RWPE1 (cell line): ENCODE results near the gene NFATC1.
"Not testable (repeated sequence)": the region's sequence is repeated elsewhere in the genome, so short reads cannot be mapped to it uniquely, and the experiment has no call there.

Experiments
- CTCF ChIA-PET: fragments of 350-600 bp; sonication (Branson Sonifier 250); formaldehyde crosslinking; extraction: SDS; loops from one replicate; lab custom pipeline; 2021; lab: Yijun Ruan, JAX
- POLR2A ChIA-PET: fragments of 400-600 bp; formaldehyde crosslinking; extraction: SDS; loops from one replicate; lab custom pipeline; 2020; ENCODE audit warnings: antibody characterized with exemption; ENCODE audit not compliant: low non-redundant PET; lab: Yijun Ruan, JAX
- DNase-seq: peaks from one replicate; pipeline ENCODE4 v3.0.0; 2012; ENCODE audit warnings: low spot score
- H3K27ac ChIP-seq: fragments of 450-650 bp; 2 replicates; pipeline ENCODE4 v1.5.1; 2017
- TF ChIP-seq, protein P1 (sequence below): fragments of 450-650 bp; conservative IDR thresholded peaks from 2 replicates; pipeline ENCODE4 v1.5.1; 2017; ENCODE audit warnings: low read depth, mild to moderate bottlenecking

NFATC1 gene

DNA sequence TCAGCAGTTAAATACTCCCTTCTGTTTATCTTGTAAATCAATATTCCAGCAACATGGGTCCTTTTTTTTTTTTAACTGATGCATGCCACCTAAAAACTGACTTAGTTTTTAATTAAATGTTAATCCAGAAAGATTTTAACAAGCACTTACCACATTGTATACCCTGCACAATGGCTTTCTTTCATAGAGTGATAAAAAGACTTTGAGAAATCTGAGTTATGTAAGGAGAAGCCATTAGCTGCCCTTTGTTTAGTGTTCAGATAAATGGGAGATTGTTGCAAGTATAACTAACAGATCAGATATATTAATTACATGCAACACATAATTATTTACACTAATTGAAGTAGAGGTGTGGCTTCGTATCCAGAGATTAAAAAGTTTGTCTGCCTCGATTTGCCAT is 22.7 kb upstream of the NFATC1 start:
- no peak for DNase-seq
- POLR2A ChIA-PET: interaction anchor here (0.7 kb wide), 1 partner anchor 441 kb away, joined by 3 read pairs; no protein-coding TSS in a partner anchor
- CTCF ChIA-PET: no interaction called here
- TF ChIP-seq, protein P1, sequence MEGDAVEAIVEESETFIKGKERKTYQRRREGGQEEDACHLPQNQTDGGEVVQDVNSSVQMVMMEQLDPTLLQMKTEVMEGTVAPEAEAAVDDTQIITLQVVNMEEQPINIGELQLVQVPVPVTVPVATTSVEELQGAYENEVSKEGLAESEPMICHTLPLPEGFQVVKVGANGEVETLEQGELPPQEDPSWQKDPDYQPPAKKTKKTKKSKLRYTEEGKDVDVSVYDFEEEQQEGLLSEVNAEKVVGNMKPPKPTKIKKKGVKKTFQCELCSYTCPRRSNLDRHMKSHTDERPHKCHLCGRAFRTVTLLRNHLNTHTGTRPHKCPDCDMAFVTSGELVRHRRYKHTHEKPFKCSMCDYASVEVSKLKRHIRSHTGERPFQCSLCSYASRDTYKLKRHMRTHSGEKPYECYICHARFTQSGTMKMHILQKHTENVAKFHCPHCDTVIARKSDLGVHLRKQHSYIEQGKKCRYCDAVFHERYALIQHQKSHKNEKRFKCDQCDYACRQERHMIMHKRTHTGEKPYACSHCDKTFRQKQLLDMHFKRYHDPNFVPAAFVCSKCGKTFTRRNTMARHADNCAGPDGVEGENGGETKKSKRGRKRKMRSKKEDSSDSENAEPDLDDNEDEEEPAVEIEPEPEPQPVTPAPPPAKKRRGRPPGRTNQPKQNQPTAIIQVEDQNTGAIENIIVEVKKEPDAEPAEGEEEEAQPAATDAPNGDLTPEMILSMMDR: no peak
- no peak overlapping the region for H3K27ac ChIP-seq

DNA sequence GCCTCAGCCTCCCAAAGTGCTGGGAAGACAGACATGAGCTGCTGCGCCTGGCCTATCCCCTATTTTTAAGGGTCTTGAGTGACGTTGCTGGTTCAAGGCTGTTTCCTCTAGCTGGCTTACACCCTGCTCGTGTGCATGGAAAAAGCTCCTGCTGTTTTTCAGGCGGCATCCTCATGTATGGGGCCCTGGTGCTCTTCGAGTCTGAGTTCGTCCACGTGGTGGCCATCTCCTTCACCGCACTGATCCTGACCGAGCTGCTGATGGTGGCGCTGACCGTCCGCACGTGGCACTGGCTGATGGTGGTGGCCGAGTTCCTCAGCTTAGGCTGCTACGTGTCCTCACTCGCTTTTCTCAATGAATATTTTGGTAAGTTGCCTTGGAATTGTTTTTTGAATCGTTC is 22.0 kb upstream of the NFATC1 start:
- no peak for DNase-seq
- no peak overlapping the region for H3K27ac ChIP-seq
- CTCF ChIA-PET: no interaction called here
- POLR2A ChIA-PET: no interaction called here
- TF ChIP-seq, protein P1: no peak

DNA sequence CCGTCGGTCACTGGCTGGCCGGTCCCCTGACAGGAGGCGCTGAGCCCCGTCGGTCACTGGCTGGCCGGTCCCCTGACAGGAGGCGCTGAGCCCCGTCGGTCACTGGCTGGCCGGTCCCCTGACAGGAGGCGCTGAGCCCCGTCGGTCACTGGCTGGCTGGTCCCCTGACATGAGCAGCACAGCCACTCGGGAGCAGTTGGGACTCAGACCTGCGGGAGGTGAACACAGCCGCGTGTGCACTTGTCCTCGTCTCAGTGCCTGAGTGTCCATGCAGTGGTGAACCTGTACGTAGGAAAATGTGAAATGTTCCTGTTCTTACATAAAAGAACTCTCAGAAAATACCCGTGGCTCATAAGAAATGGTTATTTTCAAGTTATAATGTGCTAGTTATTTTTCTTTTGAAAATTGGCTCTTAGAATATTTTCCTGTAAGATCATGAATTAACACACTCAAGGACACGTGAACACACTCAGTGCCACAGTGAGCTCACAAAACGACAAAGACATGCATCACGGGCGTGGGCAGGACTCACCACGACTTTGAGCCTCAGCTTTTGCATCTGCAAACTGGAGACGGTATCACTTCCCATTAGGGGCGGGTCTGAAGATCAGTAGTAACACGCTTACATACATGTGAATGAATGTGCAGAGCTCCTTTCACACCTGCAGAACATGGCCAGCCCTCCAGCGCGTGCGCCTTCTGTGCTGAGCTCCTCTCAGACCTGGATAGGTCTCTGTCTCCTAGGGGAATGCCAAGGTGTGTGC is 21.1 kb upstream of the NFATC1 start:
- H3K27ac ChIP-seq: no peak overlapping the region
- TF ChIP-seq, protein P1: no peak
- DNase-seq: no peak
- ChIA-PET CTCF (no interaction called here), POLR2A (no interaction called here)

DNA sequence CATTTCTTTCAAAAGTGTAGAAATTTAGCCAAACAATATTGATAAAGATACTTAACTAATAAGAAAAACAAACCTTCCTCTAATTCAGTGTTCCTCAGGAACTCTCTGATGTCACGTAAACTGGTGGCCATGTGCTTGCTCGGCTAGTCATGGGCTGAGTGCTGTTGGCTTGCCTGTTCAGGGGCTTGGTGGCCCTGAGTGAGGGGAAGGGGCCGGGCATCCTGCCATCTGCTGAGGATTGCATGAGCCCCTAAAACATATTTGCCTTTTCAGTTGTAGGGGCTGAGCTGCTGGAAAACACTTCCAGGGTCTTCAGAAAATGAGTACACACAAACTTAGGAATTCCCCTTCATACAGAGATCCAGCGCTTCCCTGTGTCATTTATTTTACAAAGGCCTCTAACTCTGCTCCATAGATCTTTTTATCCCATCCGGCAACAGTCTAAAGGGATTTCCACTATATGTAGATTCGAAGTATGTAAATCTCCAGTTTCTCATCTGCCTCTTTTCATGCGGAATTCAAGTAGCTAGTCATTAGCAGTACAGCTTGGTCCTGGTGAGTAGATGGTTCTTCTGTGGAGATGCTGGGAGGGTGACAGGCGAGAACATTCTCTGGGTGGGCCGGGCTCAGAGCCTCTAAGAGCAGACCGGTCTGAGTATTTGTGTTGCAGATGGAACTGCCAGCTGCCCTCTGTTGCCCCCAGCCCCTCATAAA is 20.1 kb upstream of the NFATC1 start:
- CTCF ChIA-PET: interaction anchor here (0.9 kb wide), 1 partner anchor 214 kb away, joined by 3 read pairs; no protein-coding TSS in a partner anchor

DNA sequence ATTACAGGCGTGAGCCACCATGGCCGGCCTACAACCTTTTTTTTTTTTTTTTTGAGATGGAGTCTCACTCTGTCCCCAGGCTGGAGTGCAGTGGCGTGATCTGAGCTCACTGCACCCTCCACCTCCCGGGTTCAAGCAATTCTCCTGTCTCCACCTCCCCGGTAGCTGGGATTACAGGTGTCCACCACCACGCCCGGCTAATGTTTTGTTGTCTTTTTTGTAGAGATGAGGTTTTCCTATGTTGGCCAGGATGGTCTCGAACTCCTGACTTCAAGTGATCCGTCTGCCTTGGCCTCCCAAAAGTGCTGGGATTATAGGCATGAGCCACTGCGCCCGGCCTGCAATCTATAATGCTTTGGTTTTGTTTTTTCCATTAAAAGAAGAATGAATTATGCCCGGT is 19.1 kb upstream of the NFATC1 start:
- DNase-seq, H3K27ac ChIP-seq, POLR2A ChIA-PET: not testable (repeated sequence)
- CTCF ChIA-PET: interaction anchor here (0.8 kb wide), 1 partner anchor 154 kb away, joined by 3 read pairs; no protein-coding TSS in a partner anchor

More for the DNA sequence above, 20.1 kb upstream of the NFATC1 start:
- POLR2A ChIA-PET: no interaction called here
- no peak overlapping the region for H3K27ac ChIP-seq
- DNase-seq: no peak
- TF ChIP-seq, protein P1: no peak

DNA sequence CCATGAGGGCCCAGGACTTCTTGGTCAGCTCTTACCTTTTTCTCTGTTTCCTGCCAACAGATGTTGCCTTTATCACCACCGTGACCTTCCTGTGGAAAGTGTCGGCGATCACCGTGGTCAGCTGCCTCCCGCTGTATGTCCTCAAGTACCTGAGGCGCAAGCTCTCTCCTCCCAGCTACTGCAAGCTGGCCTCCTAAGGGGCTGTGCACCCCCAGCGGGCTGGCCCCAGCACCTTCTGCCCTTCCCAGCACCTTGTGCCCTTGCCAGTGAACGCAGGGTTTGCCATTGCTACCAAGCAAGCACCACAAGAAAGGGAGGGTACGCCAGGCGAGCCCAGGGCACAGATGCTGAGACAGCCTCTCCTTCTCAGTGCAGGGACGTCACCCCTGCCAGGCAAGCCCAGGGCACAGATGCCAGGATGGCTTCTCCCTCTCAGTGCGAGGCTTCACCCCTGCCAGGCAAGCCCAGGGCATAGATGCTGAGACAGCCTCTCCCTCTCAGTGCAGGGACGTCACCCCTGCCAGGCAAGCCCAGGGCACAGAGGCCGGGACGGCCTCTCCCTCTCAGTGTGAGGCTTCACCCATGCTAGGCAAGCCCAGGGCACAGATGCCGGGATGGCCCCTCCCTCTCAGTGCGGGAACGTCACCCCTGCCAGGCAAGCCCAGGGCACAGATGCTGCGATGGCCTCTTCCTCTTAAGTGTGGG is 18.4 kb upstream of the NFATC1 start:
- ChIA-PET CTCF (interaction anchor here (0.6 to 0.8 kb wide), 2 partner anchors 153 to 175 kb away, joined by 3 read pairs; no protein-coding TSS in a partner anchor), POLR2A (no interaction called here)

More for the DNA sequence above, 18.4 kb upstream of the NFATC1 start:
- TF ChIP-seq, protein P1: no peak
- H3K27ac ChIP-seq: no peak overlapping the region
- DNase-seq: no peak
